Ascending aorta (tissue), 2 donors: Measurements from ENCODE around the gene NCKAP5. TPM values are rescaled to one million over a fixed set of nuclear protein-coding genes. Genes with fewer than 3 reads are reported as not detected.
A peak's percentile ranks its signal among the peaks of the same experiment; 100 is the strongest.

Source experiments
- DNase-seq, 2 donors: peaks; one replicate each; pipeline ENCODE4 v3.0.0-alpha.2; 2019; ENCODE audit warnings: low spot score in 2 of 2
- H3K27ac ChIP-seq, 2 donors: fragments of 200-600 bp; sonication (generic); one replicate each; pipeline ENCODE4 v1.5.1; 2016 to 2017; ENCODE audit warnings: mild to moderate bottlenecking in 1 of 2
- H3K27me3 ChIP-seq: fragments of 200-600 bp; sonication (generic); one replicate; pipeline ENCODE4 v1.5.1; 2017
- H3K36me3 ChIP-seq, 2 donors: fragments of 200-600 bp; sonication (generic); one replicate each; pipeline ENCODE4 v1.5.1; 2016
- H3K4me1 ChIP-seq, 2 donors: fragments of 200-600 bp; sonication (generic); one replicate each; pipeline ENCODE4 v1.5.1; 2016 to 2017; ENCODE audit warnings: mild to moderate bottlenecking in 1 of 2
- H3K4me3 ChIP-seq, 2 donors: fragments of 200-600 bp; sonication (generic); one replicate each; pipeline ENCODE4 v1.5.1; 2016 to 2017; ENCODE audit warnings: mild to moderate bottlenecking in 1 of 2
- H3K9me3 ChIP-seq, 2 donors: fragments of 200-600 bp; sonication (generic); one replicate each; pipeline ENCODE4 v1.5.1; 2016
- intact Hi-C: fragments of 100-400 bp; cut with DNase I; formaldehyde crosslinking; loops from one replicate; pipeline ENCODE4 v1.15.1; 2023
- total RNA-seq: library from RNA; depleted of rRNA; stranded (reverse); fragments of >200 nt; gene quantifications from one replicate; pipeline ENCODE4 v1.1.0, GENCODE V29; 2016
- TF ChIP-seq, protein P1 (sequence below), 3 experiments: fragments of 200-600 bp in 2 of 3; fragments of 450-650 bp in 1 of 3; sonication (generic) in 2 of 3; IDR thresholded peaks; one replicate each; pipeline ENCODE4 v1.5.1; 2016 to 2019; ENCODE audit warnings: antibody characterized with exemption in 3 of 3, mild to moderate bottlenecking in 1 of 3, moderate library complexity in 1 of 3

The NCKAP5 gene
- total RNA-seq, 1 donor from 2014 or later, result 0.75 TPM

DNA sequence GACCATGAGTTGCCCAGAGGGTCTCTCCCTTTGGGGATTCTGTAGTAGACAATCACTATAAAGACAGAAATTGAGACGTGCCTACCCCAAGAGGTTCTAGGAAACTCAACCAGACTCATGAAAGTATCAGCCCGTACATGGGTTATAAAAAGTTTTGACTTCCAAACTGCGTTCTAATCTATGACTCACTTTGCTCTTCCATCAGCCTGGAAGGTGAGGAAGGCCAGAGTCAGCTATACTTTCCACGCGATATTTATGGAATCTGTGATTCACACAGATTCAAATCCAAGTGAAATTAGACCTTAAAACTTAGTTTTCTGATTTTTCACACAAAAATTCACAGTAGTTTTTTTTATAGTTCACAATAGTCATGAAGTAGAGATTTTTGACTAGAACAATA, 890.6 kb downstream of the NCKAP5 start:
- H3K27me3 ChIP-seq, result no peaks in the 10 kb centered on the region
- H3K36me3 ChIP-seq, result no peaks in the 10 kb centered on the region
- no peaks in the 10 kb centered on the region for H3K4me1 ChIP-seq
- no peaks in the 10 kb centered on the region for H3K9me3 ChIP-seq
- TF ChIP-seq, protein P1, sequence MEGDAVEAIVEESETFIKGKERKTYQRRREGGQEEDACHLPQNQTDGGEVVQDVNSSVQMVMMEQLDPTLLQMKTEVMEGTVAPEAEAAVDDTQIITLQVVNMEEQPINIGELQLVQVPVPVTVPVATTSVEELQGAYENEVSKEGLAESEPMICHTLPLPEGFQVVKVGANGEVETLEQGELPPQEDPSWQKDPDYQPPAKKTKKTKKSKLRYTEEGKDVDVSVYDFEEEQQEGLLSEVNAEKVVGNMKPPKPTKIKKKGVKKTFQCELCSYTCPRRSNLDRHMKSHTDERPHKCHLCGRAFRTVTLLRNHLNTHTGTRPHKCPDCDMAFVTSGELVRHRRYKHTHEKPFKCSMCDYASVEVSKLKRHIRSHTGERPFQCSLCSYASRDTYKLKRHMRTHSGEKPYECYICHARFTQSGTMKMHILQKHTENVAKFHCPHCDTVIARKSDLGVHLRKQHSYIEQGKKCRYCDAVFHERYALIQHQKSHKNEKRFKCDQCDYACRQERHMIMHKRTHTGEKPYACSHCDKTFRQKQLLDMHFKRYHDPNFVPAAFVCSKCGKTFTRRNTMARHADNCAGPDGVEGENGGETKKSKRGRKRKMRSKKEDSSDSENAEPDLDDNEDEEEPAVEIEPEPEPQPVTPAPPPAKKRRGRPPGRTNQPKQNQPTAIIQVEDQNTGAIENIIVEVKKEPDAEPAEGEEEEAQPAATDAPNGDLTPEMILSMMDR (IDR thresholded peaks at IDR 0.05), result no peak
- DNase-seq, result no peak
- intact Hi-C loops, result no loop called here
- no peak overlapping the region for H3K4me3 ChIP-seq
- no peak overlapping the region for H3K27ac ChIP-seq

DNA sequence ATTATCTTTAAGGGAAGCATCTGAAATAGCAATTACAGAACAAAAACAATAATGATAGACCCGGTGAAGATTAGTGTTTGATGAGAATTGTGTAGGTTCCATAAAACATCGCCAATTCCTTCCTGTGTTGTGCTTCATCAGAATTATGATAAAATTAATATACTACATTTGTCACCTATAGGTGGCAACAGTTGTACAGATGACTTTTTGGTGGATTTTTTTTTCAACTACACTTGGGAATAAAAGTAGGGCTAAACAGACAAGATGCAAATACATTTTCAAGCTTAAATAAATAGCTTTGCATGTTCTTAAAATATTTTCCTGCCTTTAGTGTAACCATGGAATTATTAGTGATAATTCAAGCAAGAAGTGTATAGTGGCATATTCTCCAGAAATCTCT, 891.3 kb downstream of the NCKAP5 start:
- Histone ChIP-seq H3K27me3 (no peaks in the 10 kb centered on the region), H3K36me3 (no peaks in the 10 kb centered on the region), H3K4me1 (no peaks in the 10 kb centered on the region), H3K9me3 (no peaks in the 10 kb centered on the region), H3K27ac (no peak overlapping the region), H3K4me3 (no peak overlapping the region)
- DNase-seq, result no peak
- TF ChIP-seq, protein P1 (IDR thresholded peaks at IDR 0.05), result no peak
- intact Hi-C loops, result no loop called here

DNA sequence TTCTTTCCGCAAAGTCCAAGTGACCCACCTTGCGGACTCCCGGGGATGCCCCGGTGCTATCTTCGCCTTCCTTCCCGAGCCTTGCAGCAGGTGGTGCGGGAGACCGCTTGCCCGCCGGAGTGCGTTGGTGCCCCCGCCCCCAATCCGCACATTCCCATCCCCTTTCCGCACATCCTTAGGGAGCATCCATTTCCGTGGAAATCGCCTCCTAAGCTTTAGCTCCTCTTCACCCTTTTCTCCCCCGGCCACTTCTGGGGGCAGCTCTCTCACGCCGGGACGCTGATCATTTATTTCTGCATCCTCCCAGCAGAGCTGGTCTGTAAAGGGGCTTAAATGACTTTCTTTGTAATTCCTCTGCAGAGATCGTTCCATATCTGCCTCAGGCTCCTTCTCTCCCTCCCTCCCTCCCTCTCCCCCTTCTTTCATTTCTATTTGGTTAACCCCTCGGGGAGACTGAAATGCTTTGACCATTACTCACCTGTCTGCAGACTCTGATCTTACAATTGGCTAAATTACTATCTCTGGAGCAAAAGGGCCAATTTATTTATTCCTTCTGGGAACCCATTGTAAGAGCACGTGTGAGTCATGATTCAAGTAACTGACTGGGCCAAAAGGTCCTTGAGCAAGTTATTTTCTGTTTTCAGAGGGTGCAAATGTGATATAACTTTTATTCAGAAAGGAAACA, 897.0 kb downstream of the NCKAP5 start:
- Histone ChIP-seq H3K36me3 (no peaks in the 10 kb centered on the region), H3K9me3 (no peaks in the 10 kb centered on the region), H3K4me1 (peaks cover 6 to 8% of the 10 kb centered on the region in 2 donors), H3K27me3 (peaks cover 6% of the 10 kb centered on the region), H3K27ac (no peak overlapping the region), H3K4me3 (peak overlapping the region in 1 of 2 donors; percentile 46)
- intact Hi-C loops, result no loop called here
- TF ChIP-seq, protein P1 (IDR thresholded peaks at IDR 0.05), result no peak
- DNase-seq, result no peak

DNA sequence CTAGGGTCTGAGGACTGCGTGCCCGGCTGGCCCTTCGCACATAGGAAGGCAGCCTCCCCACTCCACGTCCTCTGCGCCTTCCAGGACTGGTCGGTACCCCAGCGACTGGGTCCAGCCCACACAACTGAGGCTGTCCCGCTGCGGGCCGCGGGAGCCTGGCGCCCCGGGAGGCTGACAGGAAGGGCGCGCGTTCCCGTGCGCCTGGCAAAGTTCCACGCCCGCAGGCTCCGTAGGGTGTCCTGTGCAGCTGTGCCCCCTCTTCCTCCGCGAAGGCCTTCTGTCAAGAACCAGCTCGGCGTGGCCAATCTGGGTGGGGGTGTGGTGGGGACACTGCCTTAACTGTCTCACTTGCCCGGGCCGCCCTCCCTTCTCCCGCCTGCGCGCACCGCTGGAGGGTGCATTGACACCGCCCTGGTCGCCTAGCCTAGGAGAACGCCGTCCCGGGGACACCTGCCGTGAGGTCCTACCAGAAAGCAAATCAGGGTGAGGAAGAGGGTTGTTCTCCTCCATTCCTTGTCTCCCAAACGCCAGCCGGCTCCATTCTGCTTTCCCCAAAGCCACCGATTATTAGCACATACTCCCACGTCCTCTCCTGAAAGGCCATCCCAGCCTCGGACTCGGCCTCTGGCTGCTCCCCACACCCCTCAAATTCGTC, 897.6 kb downstream of the NCKAP5 start:
- Histone ChIP-seq H3K4me1 (peaks cover 6 to 8% of the 10 kb centered on the region in 2 donors), H3K27ac (no peak overlapping the region), H3K27me3 (peaks cover 6% of the 10 kb centered on the region), H3K9me3 (no peaks in the 10 kb centered on the region), H3K4me3 (peak overlapping the region; percentile 42 to 46), H3K36me3 (no peaks in the 10 kb centered on the region)
- DNase-seq, result no peak
- TF ChIP-seq, protein P1 (IDR thresholded peaks at IDR 0.05), result no peak
- intact Hi-C loops, result no loop called here

DNA sequence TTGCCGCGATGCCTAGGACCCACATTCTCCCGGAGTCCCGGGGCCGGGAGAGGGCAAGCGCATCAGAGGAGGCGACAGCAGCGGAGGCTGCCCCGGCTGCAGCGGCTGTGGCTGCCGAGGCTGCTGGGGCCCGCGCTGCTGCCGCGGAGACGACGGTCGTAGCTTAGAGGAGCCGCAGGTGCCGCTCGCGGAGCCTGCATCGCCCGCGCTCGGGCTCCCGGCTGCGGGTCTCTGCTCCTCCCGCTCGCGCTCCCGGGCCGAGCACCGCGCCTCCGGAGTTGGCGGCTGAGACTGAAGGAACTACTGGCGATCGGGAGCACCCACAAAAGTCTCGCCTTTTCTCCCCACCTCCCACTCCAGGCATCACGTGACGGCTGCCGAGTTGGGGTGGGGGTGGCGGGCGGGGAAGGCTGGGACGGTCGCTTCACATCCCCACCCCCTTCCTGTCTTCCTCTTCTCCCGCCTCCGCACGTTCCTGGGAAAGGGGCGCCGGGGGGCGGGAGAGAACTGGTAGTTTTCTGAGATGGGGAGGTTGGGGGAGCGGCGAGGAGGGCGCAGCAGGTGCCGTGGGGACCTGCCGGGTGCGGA, 898.3 kb downstream of the NCKAP5 start, which contains the start of gene LYPD1:
Gene LYPD1, minus strand, starts transcription at position 298 of the 588 bp plus-strand sequence. Its CDS starts 273 bp downstream, at position 25.
- H3K4me3 ChIP-seq, result peak within 1 kb of the TSS; percentile 42 to 46
- no peak within 1 kb of the TSS for H3K27ac ChIP-seq
- TF ChIP-seq, protein P1 (IDR thresholded peaks at IDR 0.05), result no peak
- peaks cover 6% of the 10 kb centered on the region for H3K27me3 ChIP-seq
- no peak for DNase-seq
- no peaks in the 10 kb centered on the region for H3K9me3 ChIP-seq
- H3K36me3 ChIP-seq, result no peaks in the 10 kb centered on the region
- H3K4me1 ChIP-seq, result peaks cover 6 to 8% of the 10 kb centered on the region in 2 donors
- intact Hi-C loops, result no loop called here
